Measurements from ENCODE around the gene LIPK. TPM values are rescaled to one million over a fixed set of nuclear protein-coding genes. Genes with fewer than 3 reads are reported as not detected.

The LIPK gene
- total RNA-seq, 6 experiments from 2014 or later, result not detected

DNA sequence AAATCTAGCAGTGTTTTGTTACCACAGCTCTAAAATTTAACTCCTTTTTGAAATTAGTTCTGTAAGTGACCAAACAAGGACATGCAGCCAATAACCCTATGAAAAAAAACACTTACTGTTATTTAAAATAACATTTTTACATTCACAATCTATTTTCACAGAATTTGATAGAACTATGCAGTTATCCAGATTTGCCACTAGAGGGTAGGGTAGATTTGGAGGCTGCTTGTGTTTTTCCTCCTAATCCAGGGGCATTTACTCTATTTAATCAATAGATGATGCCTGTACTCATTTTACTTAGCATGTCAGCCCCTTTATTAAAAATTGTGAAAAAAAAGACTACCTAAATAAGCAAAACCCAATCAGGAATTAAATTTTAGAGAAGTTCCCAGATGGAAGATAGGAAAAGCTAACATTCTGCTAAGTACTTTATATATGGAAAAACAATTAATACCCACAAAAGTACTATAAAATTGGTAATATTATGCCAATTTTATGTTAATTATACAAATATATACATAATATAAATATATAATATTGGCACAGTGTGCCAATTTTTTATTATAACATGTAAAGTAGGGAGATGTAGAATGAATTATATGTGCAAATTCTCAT is 18.1 kb upstream of the LIPK start:
- Histone ChIP-seq H3K9me3 (no peaks in the 10 kb centered on the region), H3K27ac (no peak overlapping the region), H3K36me3 (no peaks in the 10 kb centered on the region), H3K4me3 (no peak overlapping the region), H3K4me1 (no peaks in the 10 kb centered on the region), H3K27me3 (no peaks in the 10 kb centered on the region)
- no peak for DNase-seq
- TF ChIP-seq, protein P1, sequence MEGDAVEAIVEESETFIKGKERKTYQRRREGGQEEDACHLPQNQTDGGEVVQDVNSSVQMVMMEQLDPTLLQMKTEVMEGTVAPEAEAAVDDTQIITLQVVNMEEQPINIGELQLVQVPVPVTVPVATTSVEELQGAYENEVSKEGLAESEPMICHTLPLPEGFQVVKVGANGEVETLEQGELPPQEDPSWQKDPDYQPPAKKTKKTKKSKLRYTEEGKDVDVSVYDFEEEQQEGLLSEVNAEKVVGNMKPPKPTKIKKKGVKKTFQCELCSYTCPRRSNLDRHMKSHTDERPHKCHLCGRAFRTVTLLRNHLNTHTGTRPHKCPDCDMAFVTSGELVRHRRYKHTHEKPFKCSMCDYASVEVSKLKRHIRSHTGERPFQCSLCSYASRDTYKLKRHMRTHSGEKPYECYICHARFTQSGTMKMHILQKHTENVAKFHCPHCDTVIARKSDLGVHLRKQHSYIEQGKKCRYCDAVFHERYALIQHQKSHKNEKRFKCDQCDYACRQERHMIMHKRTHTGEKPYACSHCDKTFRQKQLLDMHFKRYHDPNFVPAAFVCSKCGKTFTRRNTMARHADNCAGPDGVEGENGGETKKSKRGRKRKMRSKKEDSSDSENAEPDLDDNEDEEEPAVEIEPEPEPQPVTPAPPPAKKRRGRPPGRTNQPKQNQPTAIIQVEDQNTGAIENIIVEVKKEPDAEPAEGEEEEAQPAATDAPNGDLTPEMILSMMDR (IDR thresholded peaks at IDR 0.05), result peak; percentile 65 to 80 (median 77)
- TF ChIP-seq POLR2A (IDR thresholded peaks at IDR 0.05), result no peak
- peak; percentile 61 to 71 (median 69) for ATAC-seq
- intact Hi-C loops (cut with DNase I), result loop anchor here in 1 of 2 donors (10.0 kb wide), 1 partner anchor 127 kb away; no protein-coding TSS in a partner anchor

DNA sequence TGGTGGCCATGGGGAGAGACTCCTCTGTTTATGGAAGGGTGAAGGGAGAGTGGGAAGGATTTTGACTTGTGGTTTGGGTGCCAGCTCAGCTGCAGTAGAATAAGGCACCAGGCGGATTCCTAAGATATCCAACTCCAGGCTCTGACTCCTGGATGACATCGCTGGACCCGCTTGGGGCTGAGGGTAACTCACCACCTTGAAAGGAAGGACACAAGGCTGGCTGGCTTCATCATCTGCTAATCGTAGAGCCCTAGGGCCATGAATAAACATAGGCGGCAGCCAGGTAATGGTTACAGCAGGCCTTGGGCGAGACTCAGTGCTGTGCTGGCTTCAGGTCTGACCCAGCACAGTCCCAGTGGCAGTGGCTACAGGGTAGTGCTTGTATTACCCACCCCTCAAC is 16.7 kb upstream of the LIPK start:
- no peak overlapping the region for H3K27ac ChIP-seq
- DNase-seq (no peak), ATAC-seq (no peak)
- TF ChIP-seq, protein P1 (IDR thresholded peaks at IDR 0.05), result no peak
- TF ChIP-seq POLR2A (IDR thresholded peaks at IDR 0.05), result no peak
- no peaks in the 10 kb centered on the region for H3K36me3 ChIP-seq
- no peaks in the 10 kb centered on the region for H3K9me3 ChIP-seq
- H3K4me1 ChIP-seq, result no peaks in the 10 kb centered on the region
- 74% methylated on average over 6 of the region's 6 CpGs for WGBS (ENCODE audit: insufficient coverage, low coverage, low lambda C conversion rate, missing lambda C conversion rate)
- intact Hi-C loops (cut with DNase I), result loop anchor here in 1 of 2 donors (10.0 kb wide), 1 partner anchor 125 kb away; no protein-coding TSS in a partner anchor
- H3K27me3 ChIP-seq, result no peaks in the 10 kb centered on the region
- no peak overlapping the region for H3K4me3 ChIP-seq

DNA sequence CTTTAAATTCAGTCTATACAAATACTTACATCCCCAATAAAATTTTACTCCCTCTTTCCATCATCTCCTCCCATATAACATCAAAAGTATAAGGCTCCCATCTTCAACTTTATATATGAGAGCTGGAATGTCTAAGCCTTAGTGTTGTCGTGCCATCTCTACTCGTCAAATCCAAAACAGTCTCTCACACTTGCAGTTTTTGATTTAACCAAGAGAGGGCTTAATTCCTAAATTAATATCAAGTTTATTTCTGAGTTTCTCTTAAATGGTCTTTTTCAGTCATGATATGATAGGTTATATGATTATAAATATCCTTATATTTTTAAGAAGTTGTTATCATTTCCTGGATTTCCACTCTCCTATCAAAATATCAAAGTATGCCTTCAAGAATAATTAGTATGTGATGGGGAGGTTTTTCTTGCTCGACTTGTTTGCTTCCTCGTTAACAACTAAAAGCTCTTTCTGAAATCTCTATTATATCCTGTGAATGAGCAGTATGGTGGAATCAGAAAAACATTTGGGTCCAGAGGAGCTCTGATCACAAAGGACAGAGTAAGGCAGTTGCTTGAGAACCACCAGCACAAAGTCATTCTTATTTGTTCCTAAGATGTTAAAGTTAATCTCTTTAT is 12.5 kb upstream of the LIPK start:
- ATAC-seq (no peak), DNase-seq (no peak)
- intact Hi-C loops (cut with DNase I), result loop anchor here in 1 of 2 donors (5.0 kb wide), 1 partner anchor 114 kb away; no protein-coding TSS in a partner anchor
- H3K4me3 ChIP-seq, result no peak overlapping the region
- WGBS (ENCODE audit: insufficient coverage, low coverage, low lambda C conversion rate, missing lambda C conversion rate), result 54% methylated on average over 4 of the region's 4 CpGs
- H3K9me3 ChIP-seq, result no peaks in the 10 kb centered on the region
- H3K36me3 ChIP-seq, result no peaks in the 10 kb centered on the region
- no peak overlapping the region for H3K27ac ChIP-seq
- TF ChIP-seq, protein P1 (IDR thresholded peaks at IDR 0.05), result peak in 3 of 4 donors; percentile 29 to 44 (median 36)
- TF ChIP-seq POLR2A (IDR thresholded peaks at IDR 0.05), result no peak
- H3K4me1 ChIP-seq, result no peaks in the 10 kb centered on the region
- H3K27me3 ChIP-seq, result no peaks in the 10 kb centered on the region

DNA sequence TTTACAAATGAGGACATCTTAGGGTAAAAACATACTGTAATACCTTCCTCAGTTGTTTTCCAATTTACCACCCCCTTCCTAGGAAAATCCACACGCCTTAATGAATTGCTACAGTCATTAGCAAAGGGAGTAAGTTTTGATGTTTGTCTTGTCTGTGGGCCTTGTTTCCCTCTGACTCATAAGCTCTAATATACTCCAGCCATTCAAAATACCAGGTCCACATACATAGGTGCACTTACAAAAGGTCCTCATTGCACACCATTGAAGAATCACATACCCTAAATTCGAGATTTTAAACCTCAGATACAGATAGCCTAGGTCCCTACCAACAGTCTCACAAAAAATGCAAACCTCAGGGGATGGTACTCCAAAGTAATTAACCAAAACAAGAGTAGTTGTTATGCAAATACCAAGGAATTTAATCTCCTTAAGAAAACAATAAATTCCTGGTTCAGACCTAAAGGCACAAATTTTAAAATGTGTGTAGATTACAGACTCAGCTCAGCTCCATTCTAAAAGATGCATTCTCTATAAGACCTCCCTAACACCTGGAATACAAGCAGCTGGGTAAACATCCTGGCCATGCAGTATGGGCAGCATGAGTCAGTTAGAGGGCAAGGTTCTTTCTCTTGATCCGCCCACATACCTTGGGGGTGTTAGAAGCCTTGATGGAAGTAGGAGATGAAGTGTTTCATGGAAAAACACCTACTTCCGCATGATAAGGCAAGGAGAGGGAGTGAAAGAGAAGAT is 3.0 kb upstream of the LIPK start:
- no peaks in the 10 kb centered on the region for H3K36me3 ChIP-seq
- no peaks in the 10 kb centered on the region for H3K27me3 ChIP-seq
- no peak overlapping the region for H3K27ac ChIP-seq
- no peak overlapping the region for H3K4me3 ChIP-seq
- WGBS (ENCODE audit: insufficient coverage, low coverage, low lambda C conversion rate, missing lambda C conversion rate), result 62% methylated on average over 4 of the region's 4 CpGs
- intact Hi-C loops (cut with DNase I), result no loop called here
- H3K9me3 ChIP-seq, result no peaks in the 10 kb centered on the region
- TF ChIP-seq, protein P1 (IDR thresholded peaks at IDR 0.05), result no peak
- TF ChIP-seq POLR2A (IDR thresholded peaks at IDR 0.05), result no peak
- no peak for DNase-seq
- ATAC-seq, result peak in 1 of 4 donors; percentile 80
- no peaks in the 10 kb centered on the region for H3K4me1 ChIP-seq

Data from right lobe of liver (tissue), 6 donors.